T-helper 1 cell (primary cell): ENCODE results near the gene EYS.
"Not testable (repeated sequence)": the region's sequence is repeated elsewhere in the genome, so short reads cannot be mapped to it uniquely, and the experiment has no call there.

Source experiments
- DNase-seq, 5 donors: peaks; one replicate each; pipeline ENCODE4 v3.0.0-alpha.2; 2012 to 2020

Gene EYS

DNA sequence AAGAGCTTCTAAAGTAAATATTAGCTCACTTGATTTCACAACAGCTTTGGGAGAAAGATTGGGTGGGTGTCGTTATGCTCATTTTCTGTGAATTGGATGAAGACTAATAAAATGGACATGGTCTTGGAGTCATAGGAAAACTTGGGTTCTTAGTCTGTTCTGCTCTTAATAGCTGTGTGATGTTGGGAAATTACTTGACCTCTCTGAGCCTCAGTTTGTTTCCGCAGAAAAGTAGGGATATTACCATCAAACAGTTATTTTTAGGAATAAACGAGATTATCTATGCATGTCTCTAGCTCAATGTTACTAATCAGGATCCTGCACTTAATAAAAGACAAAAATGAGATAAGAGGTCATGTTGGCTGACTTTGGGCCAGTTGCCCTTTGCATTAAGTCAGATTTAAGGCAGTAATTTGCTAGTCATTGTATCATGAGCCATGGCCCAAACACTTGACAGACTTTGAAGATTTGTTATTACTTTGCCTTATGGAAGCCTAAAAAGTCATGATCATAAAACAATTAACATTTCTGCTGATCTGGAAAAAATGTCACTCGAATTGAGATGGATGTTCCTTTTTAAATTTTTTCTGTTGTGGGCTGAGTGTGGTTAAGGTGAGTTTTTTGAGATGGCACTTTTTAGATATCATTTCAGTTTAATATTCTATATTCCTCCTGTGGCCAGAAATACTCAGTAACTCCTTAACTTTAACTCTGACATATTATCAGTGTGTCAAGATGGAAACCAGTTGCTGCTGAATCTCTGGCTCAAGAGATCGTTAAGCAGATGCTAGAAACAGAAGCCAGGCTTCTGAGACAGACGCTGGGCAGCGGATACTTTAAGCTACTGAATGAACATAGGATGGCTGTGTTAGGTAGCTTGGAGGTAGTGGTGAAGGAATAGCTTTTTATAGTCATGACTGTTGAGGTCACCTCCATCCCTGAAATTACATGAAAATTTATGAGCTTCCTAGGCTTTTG, 1779.8 kb downstream of the EYS start:
- no peak for DNase-seq

DNA sequence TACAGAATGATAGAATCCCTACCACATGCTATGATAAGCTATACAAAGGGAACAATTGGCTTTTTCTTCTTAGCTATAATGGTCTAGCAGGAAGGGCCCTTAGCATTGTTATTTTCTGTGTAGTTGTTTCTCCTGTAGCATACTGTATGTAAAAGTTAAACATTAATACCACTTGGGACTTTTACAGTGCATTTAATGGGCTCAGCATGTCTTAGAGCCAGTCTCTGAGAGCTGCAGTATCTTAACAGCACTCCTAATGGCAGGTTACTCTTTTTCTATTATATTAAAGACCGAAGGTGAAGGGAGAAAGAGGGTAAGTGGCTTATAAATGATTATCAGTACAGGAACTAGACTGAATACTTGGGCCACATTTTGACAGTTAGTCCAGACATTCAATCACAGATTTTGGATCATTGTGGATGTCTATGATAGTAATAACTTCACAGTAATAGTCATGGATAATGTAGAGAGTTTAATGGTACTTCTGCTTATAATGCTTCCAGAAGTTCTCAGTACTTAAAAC, 1780.7 kb downstream of the EYS start:
- no peak for DNase-seq

DNA sequence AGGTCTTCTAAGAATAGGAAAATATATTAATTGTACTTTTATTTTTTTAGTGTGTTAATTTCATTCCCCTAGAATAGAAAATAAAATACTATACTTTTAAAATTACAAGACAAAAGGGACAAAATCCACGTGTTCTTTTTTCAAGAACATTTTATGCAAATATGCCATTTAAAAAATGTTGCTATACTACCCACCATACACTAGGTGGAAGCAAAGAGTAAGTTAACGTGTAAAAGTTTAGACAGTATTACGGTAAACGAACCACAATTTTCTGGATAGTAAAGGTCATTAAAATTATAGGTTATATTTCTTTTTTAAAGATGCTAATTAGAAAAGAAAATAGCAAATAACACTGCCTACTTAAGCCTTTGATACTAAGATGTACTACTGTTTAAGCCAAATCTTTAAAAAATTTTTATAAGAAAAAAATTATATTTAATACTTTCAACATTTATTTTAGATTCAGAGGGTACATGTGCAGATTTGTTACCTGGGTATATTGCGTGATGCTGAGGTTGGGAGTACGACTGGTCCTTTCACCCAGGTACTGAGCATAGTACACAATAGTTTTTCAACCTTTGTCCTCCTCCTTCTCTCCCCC, 1783.8 kb downstream of the EYS start:
- no peak for DNase-seq

DNA sequence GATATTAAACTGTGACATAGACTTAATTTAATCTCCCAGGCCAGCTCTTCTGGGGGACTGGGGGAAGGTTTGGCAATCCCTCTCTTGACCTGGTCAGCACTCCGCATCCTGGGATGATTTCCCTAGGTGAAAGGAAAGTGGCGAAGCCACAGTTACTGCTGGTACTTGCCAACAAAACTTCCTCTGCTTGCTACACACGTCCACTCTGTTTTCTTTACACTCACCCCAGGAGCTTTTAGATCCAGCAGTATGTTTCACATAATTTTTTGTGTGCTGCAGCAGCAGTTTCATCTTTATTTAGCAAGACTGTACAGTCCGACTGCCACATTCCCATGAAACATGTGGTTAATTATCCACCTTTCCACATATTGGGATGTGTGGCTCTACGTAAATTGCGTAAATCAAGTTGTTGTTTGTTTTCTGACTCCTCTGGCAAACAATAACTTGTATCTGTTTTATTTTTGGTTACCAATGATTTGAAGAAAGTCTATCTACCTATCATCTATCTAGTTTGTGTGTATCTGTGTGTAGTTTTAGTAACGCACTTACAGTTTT, 1787.4 kb downstream of the EYS start:
- no peak for DNase-seq

DNA sequence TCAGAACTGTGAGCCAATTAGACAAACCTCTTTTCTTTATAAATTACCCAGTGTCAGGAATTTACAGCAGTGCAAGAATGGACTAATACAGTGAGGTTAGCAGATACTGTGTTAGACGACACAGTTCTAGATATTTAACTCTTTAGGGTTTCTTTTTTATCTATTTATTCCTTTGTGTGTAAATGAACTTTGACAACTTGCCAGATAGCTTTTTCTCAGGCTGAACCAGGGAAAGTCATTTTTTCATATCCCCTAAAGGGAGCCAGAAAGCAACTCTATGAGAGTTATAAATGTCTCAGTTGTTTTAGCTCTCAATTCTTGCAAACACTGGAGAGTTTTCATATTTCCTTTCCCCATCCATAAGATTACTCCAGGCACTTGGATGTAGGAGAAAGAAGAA, 1794.1 kb downstream of the EYS start:
- DNase-seq: no peak

DNA sequence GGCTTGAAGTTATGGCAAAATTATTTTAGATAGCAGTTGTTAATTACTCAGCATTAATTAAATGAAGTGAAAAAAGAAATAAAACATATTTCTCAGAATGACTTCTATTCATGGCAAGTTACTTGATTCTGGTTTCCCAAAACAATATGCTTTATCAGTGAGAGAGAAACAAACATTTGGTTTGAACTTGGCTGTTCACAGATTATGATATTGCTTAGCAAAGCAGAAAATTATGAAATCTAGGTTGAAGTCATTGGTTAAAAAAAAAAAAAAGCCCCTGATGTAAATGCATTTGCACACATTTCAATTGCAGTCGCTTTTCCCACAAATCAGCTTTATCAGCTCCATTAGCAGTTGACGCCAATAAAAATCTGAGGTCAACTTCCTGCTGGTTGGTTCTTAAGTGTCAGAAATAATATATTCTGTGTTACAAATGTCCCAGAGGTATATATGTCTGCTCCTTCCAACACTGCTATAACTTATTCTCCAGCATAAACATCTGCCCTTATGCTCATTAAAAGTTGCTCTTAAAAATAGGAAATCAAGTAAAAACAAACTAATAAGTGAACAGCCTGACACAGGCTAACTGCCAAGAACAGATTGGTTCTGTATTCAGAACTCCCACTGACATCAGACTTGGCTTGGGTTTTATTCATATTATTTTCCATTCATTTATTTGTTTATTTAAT, 1796.0 kb downstream of the EYS start:
- DNase-seq: no peak

DNA sequence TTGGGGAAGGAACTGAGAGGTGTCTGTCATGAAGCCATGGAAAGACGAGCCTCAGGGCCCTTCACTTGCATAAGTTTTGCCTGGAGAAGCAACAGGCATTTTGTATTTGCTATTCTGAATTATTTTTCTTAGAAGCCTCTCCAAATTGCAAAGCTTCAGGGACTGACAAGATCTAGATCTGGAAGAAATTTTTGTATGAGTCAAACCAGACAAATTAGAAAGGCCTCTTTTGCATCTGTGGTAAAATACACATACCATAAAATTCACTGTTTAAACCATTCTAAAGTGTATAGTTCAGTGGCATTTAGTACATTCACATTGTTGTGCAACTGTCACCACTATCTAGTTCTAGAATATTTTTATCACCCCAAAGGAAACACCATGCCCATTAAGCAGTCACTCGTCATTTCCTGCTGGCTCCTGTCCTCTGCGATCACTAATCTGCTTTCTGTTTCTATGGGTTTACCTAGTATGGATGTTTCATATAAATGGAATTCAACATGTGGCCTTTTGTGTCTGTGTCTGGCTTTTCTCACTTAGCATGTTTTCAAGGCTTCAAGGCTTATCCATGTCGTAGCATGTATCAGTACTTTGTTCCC, 1802.3 kb downstream of the EYS start:
- peak in 1 of 5 donors; percentile 0 for DNase-seq

DNA sequence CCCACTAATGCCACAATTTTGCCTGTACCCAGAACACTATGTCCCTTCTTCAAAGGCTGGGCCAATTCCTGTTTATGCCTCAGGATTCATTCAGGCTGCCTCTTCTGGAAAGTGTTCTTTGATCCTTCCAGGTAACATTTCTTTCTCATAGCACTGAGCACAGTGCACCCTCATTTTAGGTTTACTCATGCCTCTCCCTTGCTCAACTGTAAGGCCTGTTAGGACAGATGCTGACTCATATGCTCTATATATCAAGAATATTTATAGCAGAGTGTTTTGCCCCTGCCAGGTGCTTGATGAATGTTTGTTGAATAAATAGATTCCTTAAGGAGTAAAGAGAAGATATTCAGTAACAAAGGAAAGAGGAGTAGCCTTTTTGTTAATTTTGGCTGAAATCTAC, 1807.5 kb downstream of the EYS start:
- DNase-seq: no peak

DNA sequence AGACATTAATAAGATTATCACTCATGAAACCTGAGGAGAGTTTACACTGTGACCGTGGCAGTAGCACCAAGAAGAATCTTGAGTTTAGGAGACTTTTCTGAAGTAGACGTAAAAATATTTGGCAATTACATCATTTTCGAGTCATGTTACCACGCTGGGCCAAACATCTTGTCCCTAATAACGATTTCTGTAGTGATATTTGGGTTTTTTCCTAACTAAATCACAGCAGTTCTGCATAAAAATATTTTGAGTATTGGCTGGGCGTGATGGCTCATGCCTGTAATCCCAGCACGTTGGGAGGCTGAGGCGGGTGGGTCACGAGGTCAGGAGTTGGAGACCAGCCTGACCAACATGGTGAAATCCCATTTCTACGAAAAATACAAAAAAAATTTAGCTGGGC, 1809.1 kb downstream of the EYS start:
- DNase-seq: no peak

DNA sequence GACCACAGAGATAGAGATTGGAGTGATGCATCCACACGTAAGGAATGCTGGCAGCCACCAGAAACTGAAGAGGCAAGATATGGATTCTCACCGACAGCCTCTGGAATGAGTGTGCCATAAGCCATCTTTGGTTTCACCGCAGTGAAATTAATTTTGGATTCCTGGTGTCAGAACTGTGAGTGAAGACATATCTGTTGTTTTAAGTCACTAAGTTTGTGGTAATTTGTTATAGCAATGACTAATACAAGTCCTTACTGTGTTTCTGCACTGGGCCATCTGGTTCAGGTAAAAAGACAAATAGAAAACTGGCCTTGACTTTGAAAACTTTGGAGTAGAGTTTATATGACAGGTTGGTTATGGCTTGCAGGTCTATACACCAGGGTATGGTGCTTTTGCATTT, 1809.6 kb downstream of the EYS start:
- DNase-seq: no peak

DNA sequence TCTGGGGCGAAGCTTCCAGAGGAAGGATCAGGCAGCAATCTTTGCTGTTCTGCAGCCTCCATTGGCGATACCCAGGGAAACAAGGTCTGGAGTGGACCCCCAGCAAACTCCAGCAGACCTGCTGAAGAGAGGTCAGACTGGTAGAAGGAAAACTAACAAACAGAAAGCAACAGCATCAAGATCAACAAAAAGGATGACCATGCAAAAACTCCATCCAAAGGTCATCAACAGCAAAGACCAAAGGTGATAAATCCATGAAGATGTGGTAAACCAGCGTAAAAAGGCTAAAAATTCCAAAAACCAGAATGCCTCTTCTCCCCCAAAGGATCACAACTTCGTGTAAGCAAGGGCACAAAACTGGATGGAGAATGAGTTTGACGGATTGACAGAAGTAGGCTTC, 1818.6 kb downstream of the EYS start:
- no peak for DNase-seq

DNA sequence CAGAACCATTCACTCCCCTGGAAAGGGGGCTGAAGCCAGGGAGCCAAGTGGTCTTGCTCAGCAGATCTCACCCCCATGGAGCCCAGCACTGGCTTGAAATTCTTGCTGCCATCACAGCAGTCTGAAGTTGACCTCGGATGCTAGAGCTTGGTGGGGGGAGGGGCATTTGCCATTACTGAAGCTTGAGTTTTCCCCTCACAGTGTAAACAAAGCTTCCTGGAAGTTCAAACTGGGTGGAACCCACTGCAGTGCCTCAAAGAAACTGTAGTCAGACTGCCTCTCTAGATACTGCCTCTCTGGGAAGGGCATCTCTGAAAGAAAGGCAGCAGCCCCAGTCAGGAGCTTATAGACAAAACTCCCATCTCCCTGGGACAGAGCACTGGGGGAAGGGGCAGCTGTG, 1819.2 kb downstream of the EYS start:
- not testable (repeated sequence) for DNase-seq

DNA sequence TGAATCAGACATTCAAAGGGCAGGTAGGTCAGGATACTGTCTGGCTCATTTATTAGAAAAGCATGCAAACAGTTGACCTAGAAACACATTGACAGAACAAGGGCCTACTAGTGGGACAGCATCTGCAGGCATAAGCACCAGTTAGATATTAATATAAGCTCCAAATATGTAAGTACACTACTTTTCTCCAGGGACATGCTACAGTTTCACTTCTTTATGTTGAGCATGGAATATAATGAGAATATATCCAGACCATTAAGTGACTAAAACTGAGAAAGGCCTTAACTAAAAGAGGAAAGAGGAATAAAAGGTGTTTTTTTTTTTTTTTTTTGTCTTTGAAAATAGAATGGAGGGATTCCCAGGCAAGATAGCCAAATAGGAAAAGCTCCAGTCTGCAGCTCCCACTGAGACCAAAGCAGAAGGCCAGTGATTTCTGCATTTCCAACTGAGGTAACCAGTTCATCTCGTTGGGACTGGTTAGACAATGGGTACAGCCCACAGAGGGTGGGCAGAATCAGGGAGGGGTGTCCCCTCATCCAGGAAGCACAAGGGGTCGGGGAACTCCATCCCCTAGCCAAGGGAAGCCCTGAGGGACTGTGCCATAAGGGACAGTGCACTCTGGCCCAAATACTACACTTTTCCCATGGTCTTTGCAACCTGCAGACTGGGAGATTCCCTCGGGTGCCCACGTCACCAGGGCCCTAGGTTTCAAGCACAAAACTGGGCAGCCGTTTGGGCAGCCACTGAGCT, 1819.8 kb downstream of the EYS start:
- no peak for DNase-seq

DNA sequence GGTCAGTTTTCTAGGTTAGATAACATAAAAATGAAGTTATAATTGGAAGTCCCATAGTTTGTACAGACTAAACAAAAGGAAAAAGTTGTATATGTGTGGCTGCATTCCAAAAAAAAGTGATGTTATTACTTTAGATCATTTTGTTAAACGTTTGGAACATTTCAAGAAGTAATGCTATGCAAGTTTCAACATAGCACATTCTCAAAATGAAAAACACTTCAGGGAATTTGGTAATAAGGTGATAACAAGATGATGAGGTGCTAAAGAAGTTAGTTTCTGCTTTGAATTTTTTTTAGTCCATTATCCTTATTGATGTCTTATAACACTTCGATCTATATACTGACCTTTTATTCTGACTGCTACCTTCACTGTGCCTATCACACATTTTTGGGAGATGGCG, 1820.7 kb downstream of the EYS start:
- DNase-seq: no peak

DNA sequence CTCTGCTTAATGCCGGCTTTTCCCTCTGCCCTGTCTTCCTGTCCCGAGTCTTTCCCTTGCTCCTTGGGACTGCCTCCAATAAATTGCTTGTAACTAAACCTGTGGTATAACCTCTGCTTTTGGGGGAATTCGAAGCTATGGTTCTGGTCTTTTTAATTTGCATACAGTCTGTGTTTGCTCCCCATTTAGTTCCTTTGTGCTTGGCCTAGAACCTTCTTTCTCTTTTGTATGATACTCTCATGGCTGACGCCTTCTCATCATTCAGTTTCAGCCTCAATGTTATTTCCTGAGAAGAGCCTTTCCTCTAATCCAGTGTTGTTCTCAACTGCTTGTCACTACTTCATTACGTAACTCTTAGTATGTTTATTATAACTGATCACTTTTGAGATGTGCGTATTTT, 1823.4 kb downstream of the EYS start:
- DNase-seq: no peak

DNA sequence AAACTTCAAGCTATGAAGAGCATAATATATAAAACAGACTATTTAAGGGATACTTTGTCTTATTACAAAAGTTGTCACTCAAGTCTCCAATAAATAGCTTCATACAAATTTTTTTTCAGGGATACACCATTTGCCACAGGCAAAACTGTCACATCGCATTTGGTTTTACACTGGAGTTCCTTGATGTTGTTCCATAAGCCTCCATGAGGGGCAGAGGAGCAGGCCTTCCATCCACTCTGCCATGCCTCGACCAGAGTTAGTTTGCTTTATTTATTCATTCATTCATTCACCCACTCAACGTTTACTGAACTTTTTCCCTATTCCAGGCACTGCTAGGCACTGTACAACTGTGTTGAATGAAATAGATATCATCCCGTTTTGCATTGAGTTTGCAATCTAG, 1824.8 kb downstream of the EYS start:
- no peak for DNase-seq

DNA sequence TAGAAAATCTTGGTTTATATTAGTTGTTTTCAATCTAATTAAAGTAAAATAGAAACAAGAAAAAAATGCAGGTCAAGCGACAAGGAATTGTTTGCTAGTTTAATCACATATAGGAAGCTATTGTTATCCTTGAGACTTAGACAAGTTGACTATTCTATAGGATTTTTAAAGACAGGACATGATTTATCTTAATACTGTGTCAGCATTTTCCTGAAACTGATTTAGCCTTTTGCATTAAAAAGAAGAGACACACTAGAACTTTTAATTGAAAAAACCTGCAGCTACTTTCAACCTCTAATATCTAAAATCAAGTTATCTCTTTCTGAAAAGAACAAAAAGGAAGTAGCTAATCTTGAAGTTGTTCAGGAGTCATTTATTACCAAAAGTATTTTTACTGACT, 1825.2 kb downstream of the EYS start:
- DNase-seq: no peak

DNA sequence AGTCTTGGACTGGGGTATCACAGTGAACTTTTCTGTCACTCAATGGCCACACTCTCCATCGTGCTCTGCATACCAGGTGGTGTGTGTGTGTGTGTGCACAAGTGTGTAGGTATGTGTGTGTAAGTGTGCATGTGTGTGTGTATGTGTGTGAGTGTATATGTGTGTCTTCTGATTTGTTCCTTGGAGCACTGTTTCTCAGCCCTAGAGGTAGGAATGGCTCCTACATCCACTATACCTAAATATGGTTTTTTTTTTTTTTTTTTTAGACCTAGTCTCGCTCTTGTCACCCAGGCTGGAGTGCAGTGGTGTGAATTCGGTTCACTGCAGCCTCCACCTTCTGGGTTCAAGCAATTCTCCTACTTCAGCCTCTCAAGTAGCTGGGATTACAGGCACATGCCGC, 1834.8 kb downstream of the EYS start:
- no peak for DNase-seq

DNA sequence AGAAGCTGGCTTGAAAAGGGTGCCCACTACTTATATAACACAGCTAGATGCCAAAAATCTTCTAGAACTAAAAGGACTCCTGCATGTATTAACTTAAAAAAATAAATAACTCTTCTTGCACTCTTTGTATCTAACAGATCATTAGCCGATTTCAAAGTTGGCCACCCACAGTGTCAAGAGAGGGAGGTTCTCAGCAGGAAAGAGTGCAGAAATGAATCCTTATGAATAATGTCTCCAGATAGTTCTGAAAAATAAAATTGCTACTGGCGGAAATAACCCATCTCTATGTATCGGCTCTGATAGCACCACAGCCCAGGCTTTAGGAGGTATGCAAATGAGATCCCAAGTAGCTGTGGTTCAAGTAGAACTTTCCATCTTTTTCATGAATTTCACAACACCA, 1838.7 kb downstream of the EYS start:
- no peak for DNase-seq

DNA sequence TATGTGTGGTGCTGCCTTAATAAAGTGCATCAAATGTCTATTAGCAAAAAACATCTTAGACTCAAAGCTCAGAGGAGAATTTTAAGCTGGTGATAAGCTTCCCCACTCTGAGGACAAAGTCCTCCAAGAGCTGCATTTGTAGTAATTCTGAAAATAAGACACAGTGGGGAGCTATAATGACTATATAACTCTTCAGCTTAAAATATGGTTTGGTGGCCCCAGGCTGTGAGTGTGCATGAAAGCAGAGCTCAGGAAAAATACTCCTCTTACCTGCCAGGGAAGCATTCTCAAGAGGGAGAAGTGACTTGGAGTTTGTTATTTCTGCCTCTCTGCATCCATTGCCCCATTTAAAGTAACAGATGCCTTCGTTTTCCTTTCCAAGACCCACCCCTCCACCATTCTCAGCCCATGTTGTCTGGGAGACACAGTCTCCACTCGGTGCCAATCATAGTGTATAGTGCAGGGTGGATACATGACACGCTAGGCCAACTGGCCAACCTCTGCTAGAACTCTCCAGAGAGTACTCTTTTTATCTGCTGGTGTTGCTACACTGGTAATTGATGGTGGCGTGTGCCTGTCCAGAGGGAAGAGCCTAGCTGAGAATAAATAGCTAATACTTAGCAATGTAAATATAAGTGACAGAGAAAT, 1842.2 kb downstream of the EYS start:
- DNase-seq: no peak

DNA sequence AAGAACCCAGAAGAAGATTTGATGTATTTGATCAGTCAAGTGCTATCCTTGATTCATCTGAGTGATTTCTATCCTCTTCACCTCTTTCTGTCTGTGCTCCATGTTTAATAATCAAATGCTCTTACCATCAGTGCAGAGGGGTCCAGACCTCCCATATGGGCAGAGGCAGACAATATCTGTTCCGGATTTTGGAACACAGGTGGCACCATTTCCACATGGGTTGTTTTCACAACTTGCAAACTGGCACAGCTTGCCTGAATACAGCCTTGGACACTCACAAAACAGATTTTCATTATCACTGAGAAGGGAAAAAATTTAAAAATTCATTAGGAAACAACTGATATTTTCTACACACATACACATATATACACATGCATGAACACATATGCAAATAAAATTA, 1843.0 kb downstream of the EYS start:
- DNase-seq: no peak
